ENCODE results near the gene TOMT. TPM values are rescaled to one million over a fixed set of nuclear protein-coding genes. Genes with fewer than 3 reads are reported as not detected.
A peak's percentile ranks its signal among the peaks of the same experiment; 100 is the strongest.

TOMT gene
- total and polyA plus RNA-seq, 2 donors (not counting 1 experiment from before 2014, with no cell fraction given), result not detected

DNA sequence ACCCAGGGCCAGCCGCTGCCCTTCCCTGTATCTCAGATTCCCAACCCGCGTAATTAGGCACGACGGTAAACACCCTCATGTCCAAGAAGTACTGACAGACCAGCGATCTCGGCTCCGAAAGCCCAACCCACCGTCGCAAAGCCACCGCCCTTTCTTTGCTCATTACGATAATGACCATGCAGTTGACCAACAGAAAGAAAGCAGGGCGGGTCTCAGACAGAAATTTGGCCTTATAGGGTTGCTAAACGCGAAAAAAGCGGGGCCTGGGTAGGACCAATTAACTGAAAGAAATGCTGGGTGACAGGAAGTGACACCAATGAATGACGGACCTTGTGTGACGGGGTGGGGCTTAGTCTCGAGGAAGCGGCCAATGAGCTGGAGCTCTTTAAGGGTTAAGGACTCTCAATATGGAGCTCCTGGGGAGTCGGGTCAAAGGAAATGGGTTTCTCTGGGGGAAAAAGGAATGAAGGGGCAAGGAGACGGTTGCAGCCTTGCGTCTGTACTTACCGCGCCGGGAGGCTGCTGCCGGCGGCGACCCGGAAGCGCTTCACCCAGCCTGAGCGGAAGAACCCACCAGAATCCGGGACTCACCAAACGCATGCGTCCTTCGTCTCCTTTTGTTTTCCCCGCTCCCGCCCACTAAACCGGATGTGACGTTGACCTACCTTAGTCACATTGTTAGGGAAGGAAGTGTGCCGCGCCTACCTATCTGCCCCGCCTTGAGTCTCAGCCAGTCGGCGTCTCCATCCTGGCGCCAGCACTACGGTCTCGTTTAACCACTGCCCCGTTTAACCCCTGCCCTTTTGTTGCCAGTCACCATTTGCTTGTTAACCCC lies 6.6 kb downstream of the TOMT start, which contains the start of gene ANAPC15:
ANAPC15 (minus strand) TSS at position 553 of the 835 bp plus-strand sequence. CDS start 1,419 bp downstream, outside the sequence.
- Histone ChIP-seq H3K4me3 (ENCODE audit: control extremely low read depth in 1 of 5, extremely low read depth in 1 of 5, insufficient read depth in 1 of 5, low read depth in 2 of 5, low read length in 4 of 5) (peak within 1 kb of the TSS; percentile 67 to 94 (median 78)), H3K27ac (ENCODE audit: low read length in 2 of 2) (peak within 1 kb of the TSS; percentile 95), H4K20me1 (ENCODE audit: control insufficient read depth, insufficient read depth, low read length, poor library complexity, severe bottlenecking) (no peaks in the 10 kb centered on the region), H3K4me2 (replicated peaks; ENCODE audit: low read depth, low read length, poor library complexity, severe bottlenecking) (peak within 1 kb of the TSS; percentile 81), H2AFZ (ENCODE audit: insufficient read depth, low read depth, low read length, poor library complexity, severe bottlenecking) (peak within 1 kb of the TSS; percentile 78), H3K36me3 (replicated peaks in 1 of 2; ENCODE audit: control extremely low read depth in 1 of 2, control insufficient read depth in 1 of 2, extremely low read depth in 1 of 2, insufficient read depth in 2 of 2, low read length in 1 of 2) (peaks cover 0 to 24% of the 10 kb centered on the region in 2 experiments), H3K27me3 (replicated peaks in 1 of 4; ENCODE audit: control extremely low read depth in 1 of 4, control insufficient read depth in 3 of 4, insufficient read depth in 4 of 4, low read length in 3 of 4) (peaks cover 0 to 12% (median 0%) of the 10 kb centered on the region in 4 experiments), H3K9me3 (ENCODE audit: control extremely low read depth in 1 of 3, control insufficient read depth in 2 of 3, insufficient read depth in 1 of 3, low read length in 2 of 3) (no peaks in the 10 kb centered on the region), H3K9ac (ENCODE audit: low read length) (peak within 1 kb of the TSS; percentile 74), H3K4me1 (ENCODE audit: control insufficient read depth in 2 of 2, insufficient read depth in 2 of 2, low read length in 2 of 2) (peaks cover 14 to 19% of the 10 kb centered on the region in 2 donors), H3K79me2 (ENCODE audit: control insufficient read depth, insufficient read depth, low read length) (peaks cover 12% of the 10 kb centered on the region)
- Mint-ChIP-seq H3K27ac (peak within 1 kb of the TSS; percentile 98), H3K9me3 (ENCODE audit: insufficient read depth) (no peaks in the 10 kb centered on the region), H3K4me1 (peaks cover 20% of the 10 kb centered on the region), H3K4me3 (peak within 1 kb of the TSS; percentile 93), H3K27me3 (peaks cover 14% of the 10 kb centered on the region)
- ATAC-seq (ENCODE audit: low read depth), result peak; percentile 89
- under 1% methylated on average over 49 of the region's 49 CpGs for WGBS (ENCODE audit: insufficient coverage)
- ChIA-PET POLR2A (interaction anchor here (0.6 to 1.8 kb wide), 7 partner anchors 21 to 1847 kb away, joined by 3 to 6 read pairs (median 3); no protein-coding TSS in a partner anchor), CTCF (interaction anchor here (0.7 to 2.2 kb wide), 6 partner anchors 13 to 87 kb away, joined by 3 to 10 read pairs (median 4); no protein-coding TSS in a partner anchor)
- TF ChIP-seq EZH2 (IDR thresholded peaks at IDR 0.05; ENCODE audit: borderline replicate concordance, insufficient read depth, low read depth, low read length, poor library complexity, severe bottlenecking), result no peak
- TF ChIP-seq, protein P1, sequence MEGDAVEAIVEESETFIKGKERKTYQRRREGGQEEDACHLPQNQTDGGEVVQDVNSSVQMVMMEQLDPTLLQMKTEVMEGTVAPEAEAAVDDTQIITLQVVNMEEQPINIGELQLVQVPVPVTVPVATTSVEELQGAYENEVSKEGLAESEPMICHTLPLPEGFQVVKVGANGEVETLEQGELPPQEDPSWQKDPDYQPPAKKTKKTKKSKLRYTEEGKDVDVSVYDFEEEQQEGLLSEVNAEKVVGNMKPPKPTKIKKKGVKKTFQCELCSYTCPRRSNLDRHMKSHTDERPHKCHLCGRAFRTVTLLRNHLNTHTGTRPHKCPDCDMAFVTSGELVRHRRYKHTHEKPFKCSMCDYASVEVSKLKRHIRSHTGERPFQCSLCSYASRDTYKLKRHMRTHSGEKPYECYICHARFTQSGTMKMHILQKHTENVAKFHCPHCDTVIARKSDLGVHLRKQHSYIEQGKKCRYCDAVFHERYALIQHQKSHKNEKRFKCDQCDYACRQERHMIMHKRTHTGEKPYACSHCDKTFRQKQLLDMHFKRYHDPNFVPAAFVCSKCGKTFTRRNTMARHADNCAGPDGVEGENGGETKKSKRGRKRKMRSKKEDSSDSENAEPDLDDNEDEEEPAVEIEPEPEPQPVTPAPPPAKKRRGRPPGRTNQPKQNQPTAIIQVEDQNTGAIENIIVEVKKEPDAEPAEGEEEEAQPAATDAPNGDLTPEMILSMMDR (IDR thresholded peaks at IDR 0.05), result no peak
- peak; percentile 99 for DNase-seq
- intact Hi-C loops (cut with micrococcal nuclease), result loop anchor here (1.0 to 2.0 kb wide), 8 partner anchors 9 to 325 kb away; partner anchors contain the start of genes CLPB, LAMTOR1, LRRC51 and NUMA1
